K562 (cell line): ENCODE measurements around the gene SET. TPM values are rescaled to one million over a fixed set of nuclear protein-coding genes. Genes with fewer than 3 reads are reported as not detected.

Experiments
- BRCA1 ChIP-seq, 2 experiments: fragments of 450-650 bp in 1 of 2; sonication (generic) in 1 of 2; formaldehyde crosslinking in 1 of 2; IDR thresholded peaks; 2 replicates each; pipeline versions ENCODE4 v1.5.0 to v1.6.1; 2017 to 2020; ENCODE audit warnings: mild to moderate bottlenecking in 1 of 2, missing genetic modification reagents in 1 of 2
- CREM ChIP-seq: IDR thresholded peaks from 2 replicates; pipeline ENCODE4 v1.6.1; 2014; ENCODE audit warnings: antibody characterized with exemption, low read depth
- DACH1 ChIP-seq: fragments of 450-650 bp; IDR thresholded peaks from 2 replicates; pipeline ENCODE4 v1.6.1; 2018; ENCODE audit not compliant: partially characterized antibody
- HNRNPK ChIP-seq: fragments of 200-400 bp; formaldehyde crosslinking; IDR thresholded peaks from one replicate; pipeline ENCODE4 v1.6.1; 2018; ENCODE audit warnings: mild to moderate bottlenecking, low read depth, low read length; ENCODE audit not compliant: poor library complexity, severe bottlenecking
- KAT2B ChIP-seq: IDR thresholded peaks from one replicate; pipeline ENCODE4 v1.6.1; 2012; ENCODE audit warnings: low read depth, mild to moderate bottlenecking, control low read depth, inconsistent platforms, low read length, moderate library complexity
- POLR2G ChIP-seq: fragments of 200-400 bp; formaldehyde crosslinking; IDR thresholded peaks from 2 replicates; pipeline ENCODE4 v1.6.1; 2017; ENCODE audit warnings: low read depth, mild to moderate bottlenecking, antibody characterized with exemption, low read length, moderate library complexity
- SRF ChIP-seq, 2 experiments: fragments of 250-450, 450-650 bp in 1 of 2; sonication (Bioruptor Pico) in 1 of 2; sonication (generic) in 1 of 2; formaldehyde crosslinking; IDR thresholded peaks; 2 replicates each; pipeline versions ENCODE4 v1.5.0 to v1.5.1; 2020 to 2022; ENCODE audit warnings: mild to moderate bottlenecking in 1 of 2, missing genetic modification reagents in 1 of 2
- TARDBP ChIP-seq: fragments of 450-650 bp; IDR thresholded peaks from 2 replicates; pipeline ENCODE4 v1.6.1; 2016
- ZNF121 ChIP-seq: sonication (generic); formaldehyde crosslinking; conservative IDR thresholded peaks from 2 replicates; pipeline ENCODE4 v1.8.0; 2022; ENCODE audit warnings: missing genetic modification reagents
- polyA plus RNA-seq, 8 experiments: library from polyadenylated mRNA; depleted of rRNA in 4 of 8; stranded (reverse) in 5 of 8; unstranded in 3 of 8; fragments of >200 nt; fragmentation: Nextera tagmentation in 2 of 8; fragmentation: Illumina TruSeq in 1 of 8; extraction: Ambion mirVana in 2 of 8; extraction: Trizol in 1 of 8; gene quantifications; 2 replicates each; pipeline versions ENCODE4 v1.2.1 to v1.2.3, GENCODE V29; 2011 to 2014; ENCODE audit warnings: inconsistent platforms in 1 of 8, missing spikeins in 1 of 8
- total RNA-seq, 7 experiments: library from RNA; depleted of rRNA in 6 of 7; stranded (reverse); fragments of >200 nt in 6 of 7; fragmentation: Illumina TruSeq in 2 of 7; extraction: Trizol in 2 of 7; gene quantifications; 2 replicates each; pipeline versions ENCODE4 v1.2.1 to v1.2.3, GENCODE V29; 2011 to 2021; ENCODE audit warnings: low replicate concordance in 1 of 7
- TF ChIP-seq, protein P1 (sequence below), 2 experiments: fragments of 200-800 bp in 1 of 2; sonication (Bioruptor generic) in 1 of 2; sonication (generic) in 1 of 2; formaldehyde crosslinking in 1 of 2; IDR thresholded peaks in 1 of 2; conservative IDR thresholded peaks in 1 of 2; 2 replicates each; pipeline versions ENCODE4 v1.5.0 to v1.6.1; 2016 to 2020; ENCODE audit warnings: missing compliant biosample characterization in 1 of 2, missing genetic modification characterization in 1 of 2, missing genetic modification reagents in 1 of 2
- TF ChIP-seq, protein P2 (sequence below): sonication (generic); formaldehyde crosslinking; IDR thresholded peaks from 2 replicates; pipeline ENCODE4 v1.8.0; 2022; ENCODE audit warnings: mild to moderate bottlenecking, missing genetic modification reagents
- TF ChIP-seq, protein P3 (sequence below), 2 experiments: fragments of 450-650 bp; IDR thresholded peaks; 2 replicates each; pipeline ENCODE4 v1.6.1; 2016; ENCODE audit warnings: mild to moderate bottlenecking in 2 of 2, borderline replicate concordance in 1 of 2, low read depth in 1 of 2, moderate library complexity in 1 of 2

Gene SET
- total and polyA plus RNA-seq, 9 of the 15 experiments (the other 6 are each of a cell fraction or from before 2014, with no cell fraction given): 404 to 1,447 (median 907) TPM

DNA sequence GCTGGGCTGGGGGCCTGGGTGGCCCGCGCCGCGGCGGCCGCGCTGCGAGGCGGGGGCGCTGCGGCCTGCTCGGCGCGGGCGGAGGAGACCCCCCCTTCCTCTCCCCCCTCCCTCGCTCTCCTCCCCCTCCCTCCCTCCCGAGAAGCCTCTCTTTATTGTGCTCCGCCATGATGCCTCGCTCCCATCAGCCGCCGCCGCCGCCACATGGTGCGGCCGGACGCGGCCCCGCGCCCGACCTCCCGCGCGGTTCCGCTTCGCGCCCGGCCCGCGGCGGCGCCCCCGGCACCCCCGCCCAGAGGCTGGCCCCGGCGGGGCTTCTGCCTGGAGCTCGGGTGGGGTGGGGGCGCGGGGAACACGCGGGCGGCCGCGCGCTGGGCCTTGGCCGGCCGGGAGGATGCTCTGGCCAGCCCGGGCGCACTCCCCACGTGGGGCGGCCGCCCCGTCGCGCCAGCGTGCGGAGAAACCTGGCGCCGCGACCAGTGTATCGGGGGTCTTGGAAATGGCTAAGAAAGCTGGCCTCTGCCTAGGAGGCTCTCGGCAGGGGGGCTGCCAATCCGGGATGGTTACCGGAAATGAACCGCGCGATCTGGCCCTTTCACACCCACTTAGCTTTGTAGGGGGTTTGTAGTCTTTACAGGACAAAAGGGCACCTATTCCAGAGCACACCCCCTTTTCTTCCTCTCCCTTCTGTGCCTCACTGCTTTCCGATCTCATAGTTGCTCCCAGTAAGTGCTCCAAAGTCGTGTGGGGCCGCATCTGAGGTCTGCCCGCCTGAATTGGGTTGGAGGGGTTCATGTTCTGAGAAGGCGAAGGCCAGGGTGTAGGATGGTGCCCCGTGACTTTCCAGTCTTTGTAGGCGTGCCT is 1.0 kb downstream of the SET start (continued):
- no peak for TF ChIP-seq HNRNPK
- TF ChIP-seq, protein P1, sequence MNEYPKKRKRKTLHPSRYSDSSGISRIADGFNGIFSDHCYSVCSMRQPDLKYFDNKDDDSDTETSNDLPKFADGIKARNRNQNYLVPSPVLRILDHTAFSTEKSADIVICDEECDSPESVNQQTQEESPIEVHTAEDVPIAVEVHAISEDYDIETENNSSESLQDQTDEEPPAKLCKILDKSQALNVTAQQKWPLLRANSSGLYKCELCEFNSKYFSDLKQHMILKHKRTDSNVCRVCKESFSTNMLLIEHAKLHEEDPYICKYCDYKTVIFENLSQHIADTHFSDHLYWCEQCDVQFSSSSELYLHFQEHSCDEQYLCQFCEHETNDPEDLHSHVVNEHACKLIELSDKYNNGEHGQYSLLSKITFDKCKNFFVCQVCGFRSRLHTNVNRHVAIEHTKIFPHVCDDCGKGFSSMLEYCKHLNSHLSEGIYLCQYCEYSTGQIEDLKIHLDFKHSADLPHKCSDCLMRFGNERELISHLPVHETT (CRISPR knock-in tag; conservative IDR thresholded peaks at IDR 0.05 in 1 of 2, IDR thresholded peaks at IDR 0.05 in 1 of 2): no peak
- 0 out of 4 replicates have a peak, but pooled peaks of 1 of the 2 experiments have one; percentile 5 for TF ChIP-seq SRF (CRISPR knock-in tag; IDR thresholded peaks at IDR 0.05)
- TF ChIP-seq TARDBP: no peak
- no peak for TF ChIP-seq KAT2B
- no peak for TF ChIP-seq BRCA1 (IDR thresholded peaks at IDR 0.05)
- 0 out of 2 replicates have a peak, but pooled peaks have one; percentile 80 for TF ChIP-seq BRCA1 (CRISPR knock-in tag; IDR thresholded peaks at IDR 0.05)
- no peak for TF ChIP-seq ZNF121
- TF ChIP-seq, protein P2, sequence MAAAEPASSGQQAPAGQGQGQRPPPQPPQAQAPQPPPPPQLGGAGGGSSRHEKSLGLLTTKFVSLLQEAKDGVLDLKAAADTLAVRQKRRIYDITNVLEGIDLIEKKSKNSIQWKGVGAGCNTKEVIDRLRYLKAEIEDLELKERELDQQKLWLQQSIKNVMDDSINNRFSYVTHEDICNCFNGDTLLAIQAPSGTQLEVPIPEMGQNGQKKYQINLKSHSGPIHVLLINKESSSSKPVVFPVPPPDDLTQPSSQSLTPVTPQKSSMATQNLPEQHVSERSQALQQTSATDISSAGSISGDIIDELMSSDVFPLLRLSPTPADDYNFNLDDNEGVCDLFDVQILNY (CRISPR knock-in tag): no peak
- TF ChIP-seq CREM: peak; percentile 66
- no peak for TF ChIP-seq DACH1
- TF ChIP-seq, protein P3, sequence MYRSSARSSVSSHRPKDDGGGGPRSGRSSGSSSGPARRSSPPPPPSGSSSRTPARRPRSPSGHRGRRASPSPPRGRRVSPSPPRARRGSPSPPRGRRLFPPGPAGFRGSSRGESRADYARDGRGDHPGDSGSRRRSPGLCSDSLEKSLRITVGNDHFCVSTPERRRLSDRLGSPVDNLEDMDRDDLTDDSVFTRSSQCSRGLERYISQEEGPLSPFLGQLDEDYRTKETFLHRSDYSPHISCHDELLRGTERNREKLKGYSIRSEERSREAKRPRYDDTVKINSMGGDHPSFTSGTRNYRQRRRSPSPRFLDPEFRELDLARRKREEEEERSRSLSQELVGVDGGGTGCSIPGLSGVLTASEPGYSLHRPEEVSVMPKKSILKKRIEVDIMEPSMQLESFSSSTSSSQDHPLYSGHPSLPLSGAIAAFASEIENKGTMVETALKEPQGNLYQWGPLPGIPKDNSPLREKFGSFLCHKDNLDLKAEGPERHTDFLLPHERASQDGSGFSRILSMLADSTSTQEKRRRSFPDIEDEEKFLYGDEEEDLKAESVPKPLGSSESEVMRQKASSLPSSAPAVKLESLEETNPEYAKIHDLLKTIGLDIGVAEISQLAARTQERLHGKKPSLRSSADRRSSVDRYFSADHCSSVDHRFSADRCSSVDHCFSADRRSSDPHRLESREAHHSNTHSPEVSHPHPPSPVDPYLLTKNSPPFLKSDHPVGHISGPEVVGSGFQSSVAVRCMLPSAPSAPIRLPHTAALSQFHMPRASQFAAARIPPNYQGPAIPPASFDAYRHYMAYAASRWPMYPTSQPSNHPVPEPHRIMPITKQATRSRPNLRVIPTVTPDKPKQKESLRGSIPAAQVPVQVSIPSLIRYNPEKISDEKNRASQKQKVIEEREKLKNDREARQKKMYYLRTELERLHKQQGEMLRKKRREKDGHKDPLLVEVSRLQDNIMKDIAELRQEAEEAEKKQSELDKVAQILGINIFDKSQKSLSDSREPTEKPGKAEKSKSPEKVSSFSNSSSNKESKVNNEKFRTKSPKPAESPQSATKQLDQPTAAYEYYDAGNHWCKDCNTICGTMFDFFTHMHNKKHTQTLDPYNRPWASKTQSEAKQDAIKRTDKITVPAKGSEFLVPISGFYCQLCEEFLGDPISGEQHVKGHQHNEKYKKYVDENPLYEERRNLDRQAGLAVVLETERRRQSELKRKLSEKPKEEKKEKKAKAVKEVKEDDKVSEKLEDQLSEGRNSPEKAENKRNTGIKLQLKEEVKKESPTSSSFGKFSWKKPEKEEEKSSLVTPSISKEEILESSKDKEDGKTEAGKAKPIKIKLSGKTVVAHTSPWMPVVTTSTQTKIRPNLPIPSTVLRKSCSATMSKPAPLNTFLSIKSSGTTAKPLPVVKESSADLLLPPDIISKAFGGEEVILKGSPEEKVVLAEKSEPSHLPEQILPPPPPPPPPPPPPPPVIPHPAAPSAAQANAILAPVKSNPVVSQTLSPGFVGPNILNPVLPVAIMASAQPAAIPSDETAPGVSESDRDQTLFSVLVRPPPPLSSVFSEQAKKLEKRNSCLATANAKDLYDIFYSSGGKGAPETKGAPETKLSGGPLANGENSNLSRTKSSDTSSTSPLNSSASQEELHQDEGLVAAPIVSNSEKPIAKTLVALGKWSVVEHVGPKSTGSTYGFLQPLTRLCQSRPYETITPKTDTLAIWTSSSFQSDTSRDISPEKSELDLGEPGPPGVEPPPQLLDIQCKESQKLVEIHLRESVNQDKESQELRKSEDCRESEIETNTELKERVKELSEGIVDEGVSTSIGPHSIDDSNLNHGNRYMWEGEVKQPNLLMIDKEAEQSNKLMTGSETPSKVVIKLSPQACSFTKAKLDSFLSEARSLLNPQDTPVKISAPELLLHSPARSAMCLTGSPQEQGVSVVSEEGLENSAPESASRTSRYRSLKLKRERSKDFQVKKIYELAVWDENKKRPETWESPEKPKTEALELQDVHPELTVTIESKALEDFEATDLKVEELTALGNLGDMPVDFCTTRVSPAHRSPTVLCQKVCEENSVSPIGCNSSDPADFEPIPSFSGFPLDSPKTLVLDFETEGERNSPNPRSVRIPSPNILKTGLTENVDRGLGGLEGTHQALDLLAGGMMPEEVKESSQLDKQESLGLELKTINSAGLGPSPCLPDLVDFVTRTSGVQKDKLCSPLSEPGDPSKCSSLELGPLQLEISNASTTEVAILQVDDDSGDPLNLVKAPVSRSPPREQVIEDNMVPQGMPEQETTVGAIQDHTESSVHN (IDR thresholded peaks at IDR 0.05; ENCODE audit: borderline replicate concordance in 1 of 2, low read depth in 1 of 2): no peak
- peak; percentile 73 for TF ChIP-seq POLR2G
